CD4-positive, alpha-beta T cell treated with Interleukin-17A for 4 hours (primary cell): ENCODE data around the gene NOP56.
A peak's percentile ranks its signal among the peaks of the same experiment; 100 is the strongest.

ENCODE experiments used
- DNase-seq: peaks from one replicate; pipeline ENCODE4 v3.0.0-alpha.2; 2020; ENCODE audit warnings: mixed read lengths

The NOP56 gene, protein sequence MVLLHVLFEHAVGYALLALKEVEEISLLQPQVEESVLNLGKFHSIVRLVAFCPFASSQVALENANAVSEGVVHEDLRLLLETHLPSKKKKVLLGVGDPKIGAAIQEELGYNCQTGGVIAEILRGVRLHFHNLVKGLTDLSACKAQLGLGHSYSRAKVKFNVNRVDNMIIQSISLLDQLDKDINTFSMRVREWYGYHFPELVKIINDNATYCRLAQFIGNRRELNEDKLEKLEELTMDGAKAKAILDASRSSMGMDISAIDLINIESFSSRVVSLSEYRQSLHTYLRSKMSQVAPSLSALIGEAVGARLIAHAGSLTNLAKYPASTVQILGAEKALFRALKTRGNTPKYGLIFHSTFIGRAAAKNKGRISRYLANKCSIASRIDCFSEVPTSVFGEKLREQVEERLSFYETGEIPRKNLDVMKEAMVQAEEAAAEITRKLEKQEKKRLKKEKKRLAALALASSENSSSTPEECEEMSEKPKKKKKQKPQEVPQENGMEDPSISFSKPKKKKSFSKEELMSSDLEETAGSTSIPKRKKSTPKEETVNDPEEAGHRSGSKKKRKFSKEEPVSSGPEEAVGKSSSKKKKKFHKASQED

GRCh38 chr20:2651772-2652723, at the start of gene NOP56:
Gene NOP56, plus strand, starts transcription at chr20:2652632. Its CDS starts 29 bp downstream, at chr20:2652661.
- DNase-seq = peak; percentile 97

DNA sequence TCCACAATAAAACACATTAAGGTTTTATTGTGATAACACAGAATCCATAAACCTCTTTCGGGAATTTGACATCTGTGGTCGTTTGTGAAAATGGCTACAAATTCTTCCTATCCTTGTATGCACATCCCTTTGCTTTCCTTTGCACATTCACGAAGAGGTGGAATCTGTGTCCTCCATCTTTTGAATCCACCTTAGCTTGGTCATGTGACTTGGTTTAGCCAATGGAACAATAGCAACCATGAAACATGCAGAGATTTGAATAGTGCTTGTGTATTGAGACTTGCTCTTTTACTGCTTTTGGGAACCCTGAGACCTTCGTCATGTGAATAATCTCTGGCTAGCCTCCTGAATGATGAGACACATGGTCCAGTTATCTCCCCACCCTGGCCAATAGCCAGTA, 49.7 kb upstream of the NOP56 start:
- DNase-seq = no peak

DNA sequence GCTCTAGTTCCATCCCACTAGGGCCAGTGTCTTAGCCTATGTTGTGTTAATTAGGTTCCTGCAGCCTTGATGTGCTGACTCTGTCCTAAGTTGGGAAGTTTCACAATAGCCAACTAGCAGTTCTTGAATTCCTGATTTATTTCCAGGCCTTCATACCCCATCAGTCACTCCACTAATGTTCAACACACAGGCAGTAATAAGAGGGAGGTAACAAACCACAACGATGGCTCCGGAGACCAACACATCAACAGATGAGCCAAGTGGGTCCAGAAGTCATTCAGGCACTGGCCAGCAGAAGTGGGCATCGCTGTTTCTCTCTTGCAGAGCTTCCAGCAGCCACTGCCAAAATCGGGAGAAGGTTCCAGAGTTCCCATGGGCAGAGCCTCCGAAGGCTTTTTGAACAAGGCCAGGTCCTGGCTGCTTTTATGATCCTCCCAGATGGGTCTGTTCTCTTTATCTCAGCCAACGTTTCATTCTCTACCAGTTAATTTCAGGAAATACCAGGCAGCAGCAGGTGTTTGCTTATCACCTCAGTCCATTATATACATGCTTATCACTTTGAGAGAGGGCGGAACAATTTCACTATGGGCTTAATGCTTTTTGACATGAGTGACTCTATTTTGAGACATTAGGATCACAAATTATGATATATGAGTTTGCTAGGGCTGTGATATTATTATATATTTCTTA, 48.5 kb upstream of the NOP56 start:
- no peak for DNase-seq

GRCh38 chr20:2604506-2604835, 48.0 kb upstream of the NOP56 start:
- DNase-seq = no peak

DNA sequence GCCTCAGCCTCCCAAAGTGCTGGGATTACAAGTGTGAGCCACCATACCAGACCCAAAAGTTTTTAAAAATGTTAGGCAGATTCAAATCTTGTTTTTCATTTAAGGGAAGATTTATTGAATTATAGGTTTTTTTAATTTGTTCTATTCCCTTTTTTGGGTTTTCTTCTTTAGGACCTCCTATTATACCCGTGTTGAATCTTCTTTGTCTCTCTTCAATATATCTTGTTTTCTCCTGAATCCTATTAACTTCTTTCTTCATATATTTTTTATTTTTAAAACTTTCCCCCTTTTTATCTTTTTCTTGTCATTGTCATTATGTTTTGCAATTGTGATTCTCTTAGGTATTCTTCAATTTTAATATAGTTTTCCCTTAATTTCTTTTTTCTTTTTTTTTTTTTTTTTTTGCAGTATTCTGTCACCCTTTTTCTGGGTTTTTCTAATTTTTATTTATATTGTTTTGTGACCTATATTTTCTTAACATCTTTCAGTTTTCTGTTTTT, 45.9 kb upstream of the NOP56 start:
- DNase-seq = no peak

GRCh38 chr20:2610326-2610725, 42.1 kb upstream of the NOP56 start:
- no peak for DNase-seq

GRCh38 chr20:2610941-2611720, 41.3 kb upstream of the NOP56 start:
- DNase-seq = no peak

GRCh38 chr20:2612073-2612472, 40.4 kb upstream of the NOP56 start:
- no peak for DNase-seq

- DNase-seq = no peak
These were observed 35.8 kb upstream of the NOP56 start for GRCh38 chr20:2616634-2617033.

GRCh38 chr20:2617099-2617714, 35.2 kb upstream of the NOP56 start:
- no peak for DNase-seq

- no peak for DNase-seq
These were observed 33.6 kb upstream of the NOP56 start for GRCh38 chr20:2618815-2619214.

DNA sequence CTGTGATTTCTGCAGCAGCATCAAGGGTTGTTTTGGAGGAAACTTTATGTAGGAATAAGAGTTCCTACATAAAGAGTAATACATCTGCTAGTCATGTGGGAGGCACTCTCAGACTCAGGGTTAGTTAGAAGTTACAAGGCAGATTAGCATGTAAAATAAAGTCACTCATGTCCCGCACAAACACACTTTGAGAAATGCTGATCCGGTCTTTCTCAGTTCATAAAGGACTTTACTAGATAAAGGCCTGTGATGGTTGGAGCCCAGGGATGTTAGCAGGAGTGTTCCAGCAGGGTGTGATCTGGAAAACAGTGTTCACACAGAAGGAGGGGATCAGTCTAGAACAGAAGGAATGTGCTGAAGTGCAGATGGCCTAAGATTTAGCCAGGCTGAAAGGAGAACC, 33.1 kb upstream of the NOP56 start:
- no peak for DNase-seq

DNA sequence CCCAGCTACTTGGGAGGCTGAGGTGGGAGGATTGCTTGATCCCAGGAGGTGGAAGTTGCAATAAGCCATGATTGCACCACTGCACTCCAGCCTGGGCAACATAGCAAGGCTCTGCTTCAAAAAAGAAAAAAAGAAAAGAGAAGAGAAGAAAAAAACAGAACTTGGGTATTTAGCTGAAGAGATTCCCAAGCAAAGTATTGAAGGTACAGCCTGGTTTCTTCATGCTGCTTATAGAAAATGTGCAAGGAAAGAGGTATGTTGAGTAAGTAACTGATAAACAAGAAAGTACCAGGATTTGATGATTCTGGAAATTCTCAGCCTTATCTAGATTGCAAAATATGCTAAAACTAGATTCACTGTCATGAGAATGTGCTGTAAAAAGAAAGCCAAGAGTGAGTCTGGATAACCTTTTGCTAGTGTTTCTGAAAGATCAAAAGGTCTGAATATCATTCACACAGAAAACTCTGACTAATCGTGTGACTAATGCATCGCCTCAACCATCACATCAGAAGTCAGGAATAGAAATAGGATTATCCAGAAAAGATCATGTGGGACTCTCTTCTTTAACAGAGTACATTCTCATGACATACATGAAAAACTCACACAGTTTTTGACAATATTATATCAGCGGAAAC, 32.4 kb upstream of the NOP56 start:
- DNase-seq = no peak

DNA sequence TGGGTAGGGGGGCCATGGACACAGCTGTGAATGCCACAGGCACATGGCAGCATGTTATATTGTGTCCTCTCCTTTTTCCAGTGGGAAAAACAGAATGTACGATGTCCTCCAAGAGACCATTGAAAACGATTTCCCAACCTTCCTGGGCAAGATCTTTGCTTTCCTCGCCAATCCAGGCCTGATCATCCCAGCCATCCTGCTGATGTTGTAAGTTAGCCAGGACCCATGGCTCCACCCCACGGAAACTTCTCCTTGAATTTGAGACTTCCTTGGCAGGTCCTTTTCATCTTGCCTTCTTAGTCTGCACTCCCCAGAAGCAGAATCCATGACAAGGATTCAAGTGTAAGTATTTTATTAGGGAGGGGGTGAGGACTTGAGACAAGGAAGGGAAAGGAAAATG, 28.2 kb upstream of the NOP56 start:
- DNase-seq = no peak

GRCh38 chr20:2625062-2625461, 27.4 kb upstream of the NOP56 start:
- DNase-seq = no peak

DNA sequence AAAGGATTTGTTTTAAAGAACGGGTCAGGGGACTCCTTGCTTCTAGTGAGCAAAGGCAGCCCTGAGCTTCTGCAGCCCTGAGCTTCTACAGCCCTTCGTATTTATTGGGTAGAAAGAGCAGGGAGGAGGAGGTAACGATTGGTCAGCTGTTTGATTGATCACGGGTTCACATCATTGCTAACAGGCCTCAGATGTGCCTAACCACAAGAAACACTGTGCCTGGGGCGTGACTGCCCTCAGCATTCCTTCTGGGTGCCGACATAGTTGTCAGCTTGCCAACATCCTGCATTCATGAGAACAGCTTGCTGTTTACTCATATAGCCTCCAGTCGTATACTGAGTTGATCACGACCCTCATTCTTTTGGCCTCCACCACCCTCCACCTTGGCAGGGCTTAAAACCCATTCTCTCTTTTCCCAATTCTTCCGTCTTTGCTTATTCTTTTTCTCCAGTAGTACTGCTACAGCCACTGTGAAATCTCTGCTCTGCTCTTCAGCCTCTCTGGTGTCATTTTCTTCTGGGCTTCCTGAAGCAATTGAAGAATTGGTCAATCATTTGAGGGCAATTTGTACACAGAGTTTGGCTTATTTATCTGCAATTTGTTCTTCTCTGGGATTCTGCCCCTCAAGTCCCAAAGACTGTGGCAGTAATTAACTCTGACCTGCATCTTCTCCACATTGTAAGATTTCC, 25.4 kb upstream of the NOP56 start:
- DNase-seq = no peak

DNA sequence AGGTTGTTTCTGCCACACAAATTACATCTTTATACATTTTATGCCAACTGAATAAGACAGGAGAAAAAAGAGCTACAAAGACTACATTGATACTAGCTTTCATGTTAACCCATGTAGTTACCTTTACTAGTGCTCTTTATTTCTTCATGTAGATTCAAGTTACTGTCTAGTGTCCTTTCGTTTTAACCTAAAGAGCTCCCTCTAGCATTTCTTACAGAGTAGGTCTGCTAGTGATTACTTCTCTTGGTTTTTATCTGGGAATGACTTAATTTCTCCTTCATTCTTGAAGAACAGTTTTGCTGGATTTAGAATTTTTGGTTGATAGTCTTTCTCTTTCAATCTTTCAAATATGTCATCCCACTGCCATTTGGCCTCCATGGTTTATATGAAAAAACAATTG, 21.2 kb upstream of the NOP56 start:
- no peak for DNase-seq

DNA sequence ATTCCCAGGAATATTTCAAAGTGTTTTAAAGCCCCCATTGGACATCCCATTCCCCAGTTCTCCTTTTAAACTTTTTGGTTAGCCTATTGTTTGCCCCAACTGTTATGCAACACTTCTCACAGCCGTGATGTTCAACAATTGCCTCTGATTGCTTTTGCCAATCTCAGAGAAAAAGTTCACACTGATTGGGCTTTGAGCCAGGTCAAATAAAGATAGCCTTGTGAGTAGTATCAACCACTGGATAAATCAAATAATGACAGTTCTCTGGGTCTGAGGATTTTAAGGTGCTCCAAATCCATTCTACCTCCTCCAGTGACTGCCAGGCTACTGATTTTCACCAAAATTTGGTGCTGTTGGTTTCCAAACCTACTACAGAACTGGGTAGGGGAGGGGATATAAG, 19.1 kb upstream of the NOP56 start:
- DNase-seq = no peak

DNA sequence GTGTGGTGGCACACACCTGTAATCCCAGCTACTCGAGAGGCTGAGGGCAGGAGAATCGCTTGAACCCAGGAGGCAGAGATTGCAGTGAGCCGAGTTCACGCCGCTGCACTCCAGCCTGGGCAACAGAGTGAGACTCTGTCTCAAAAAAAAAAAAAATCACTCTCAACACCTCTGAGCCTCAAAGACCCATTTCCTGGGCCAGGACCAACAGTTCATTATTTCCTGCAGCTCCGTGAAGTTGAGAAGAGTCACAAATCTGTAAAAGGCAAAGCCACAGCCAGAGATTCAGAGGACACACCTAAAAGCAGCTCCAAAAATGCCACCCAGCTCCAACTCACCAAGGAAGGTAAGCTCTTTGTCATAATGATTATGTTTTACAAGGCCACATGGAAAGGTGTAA, 15.2 kb upstream of the NOP56 start:
- DNase-seq = no peak

- DNase-seq = no peak
These were observed 12.2 kb upstream of the NOP56 start for GRCh38 chr20:2640260-2640659.
